Panc1 (cell line): Measurements from ENCODE around the gene ZSCAN10.

ENCODE experiments used
- TCF7L2 ChIP-seq: IDR thresholded peaks from 2 replicates; pipeline ENCODE4 v1.6.1; 2011; ENCODE audit warnings: mild to moderate bottlenecking, low read depth, low read length, inconsistent platforms
- TF ChIP-seq, protein P1 (sequence below): fragments of 450-650 bp; IDR thresholded peaks from 2 replicates; pipeline ENCODE4 v1.5.1; 2017; ENCODE audit warnings: mild to moderate bottlenecking

- TF ChIP-seq, protein P1, sequence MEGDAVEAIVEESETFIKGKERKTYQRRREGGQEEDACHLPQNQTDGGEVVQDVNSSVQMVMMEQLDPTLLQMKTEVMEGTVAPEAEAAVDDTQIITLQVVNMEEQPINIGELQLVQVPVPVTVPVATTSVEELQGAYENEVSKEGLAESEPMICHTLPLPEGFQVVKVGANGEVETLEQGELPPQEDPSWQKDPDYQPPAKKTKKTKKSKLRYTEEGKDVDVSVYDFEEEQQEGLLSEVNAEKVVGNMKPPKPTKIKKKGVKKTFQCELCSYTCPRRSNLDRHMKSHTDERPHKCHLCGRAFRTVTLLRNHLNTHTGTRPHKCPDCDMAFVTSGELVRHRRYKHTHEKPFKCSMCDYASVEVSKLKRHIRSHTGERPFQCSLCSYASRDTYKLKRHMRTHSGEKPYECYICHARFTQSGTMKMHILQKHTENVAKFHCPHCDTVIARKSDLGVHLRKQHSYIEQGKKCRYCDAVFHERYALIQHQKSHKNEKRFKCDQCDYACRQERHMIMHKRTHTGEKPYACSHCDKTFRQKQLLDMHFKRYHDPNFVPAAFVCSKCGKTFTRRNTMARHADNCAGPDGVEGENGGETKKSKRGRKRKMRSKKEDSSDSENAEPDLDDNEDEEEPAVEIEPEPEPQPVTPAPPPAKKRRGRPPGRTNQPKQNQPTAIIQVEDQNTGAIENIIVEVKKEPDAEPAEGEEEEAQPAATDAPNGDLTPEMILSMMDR = no peak
- no peak for TF ChIP-seq TCF7L2
These were observed 2.7 kb downstream of the ZSCAN10 start for GRCh38 chr16:3096362-3096761.
